HFFc6 (cell line): Measurements from ENCODE around the gene DRD4. TPM values are rescaled to one million over a fixed set of nuclear protein-coding genes. Genes with fewer than 3 reads are reported as not detected.
"Not testable (repeated sequence)": the region's sequence is repeated elsewhere in the genome, so short reads cannot be mapped to it uniquely, and the experiment has no call there.

Source experiments
- DNase-seq: peaks from one replicate; pipeline ENCODE4 v3.0.0-alpha.2; 2018
- H3K27ac Mint-ChIP-seq: 2 replicates; pipeline ENCODE4 v1.8.0; 2020; ENCODE audit warnings: mild to moderate bottlenecking, mixed read lengths
- H3K27me3 Mint-ChIP-seq: 2 replicates; pipeline ENCODE4 v1.8.0; 2021; ENCODE audit warnings: mild to moderate bottlenecking, moderate library complexity, mixed read lengths; ENCODE audit not compliant: insufficient read depth
- H3K36me3 Mint-ChIP-seq: 2 replicates; pipeline ENCODE4 v1.8.0; 2021; ENCODE audit warnings: low read depth, mixed read lengths
- H3K4me1 Mint-ChIP-seq: 2 replicates; pipeline ENCODE4 v1.8.0; 2020; ENCODE audit warnings: low read depth, mixed read lengths
- H3K4me3 Mint-ChIP-seq: 2 replicates; pipeline ENCODE4 v1.8.0; 2020; ENCODE audit warnings: mild to moderate bottlenecking, moderate library complexity, mixed read lengths
- H3K9me3 Mint-ChIP-seq: 2 replicates; pipeline ENCODE4 v1.8.0; 2020; ENCODE audit warnings: mild to moderate bottlenecking, mixed read lengths
- total RNA-seq, 6 experiments: library from RNA; stranded (reverse); fragmentation: NEBNext Ultra II Directional; extraction: Animal tissue kit (Norgen Biotek cat#: 25700); gene quantifications; 2 replicates in 1 of 6; 3 replicates in 5 of 6; pipeline ENCODE4 v1.2.3, GENCODE V29; 2021
- TF ChIP-seq, protein P1 (sequence below): fragments of 200-600 bp; sonication (generic); IDR thresholded peaks from 2 replicates; pipeline ENCODE4 v1.5.0; 2021; ENCODE audit warnings: antibody characterized with exemption, mild to moderate bottlenecking

DRD4 gene
- total RNA-seq, 6 experiments from 2014 or later = 0.14 to 0.61 (median 0.38) TPM

DNA sequence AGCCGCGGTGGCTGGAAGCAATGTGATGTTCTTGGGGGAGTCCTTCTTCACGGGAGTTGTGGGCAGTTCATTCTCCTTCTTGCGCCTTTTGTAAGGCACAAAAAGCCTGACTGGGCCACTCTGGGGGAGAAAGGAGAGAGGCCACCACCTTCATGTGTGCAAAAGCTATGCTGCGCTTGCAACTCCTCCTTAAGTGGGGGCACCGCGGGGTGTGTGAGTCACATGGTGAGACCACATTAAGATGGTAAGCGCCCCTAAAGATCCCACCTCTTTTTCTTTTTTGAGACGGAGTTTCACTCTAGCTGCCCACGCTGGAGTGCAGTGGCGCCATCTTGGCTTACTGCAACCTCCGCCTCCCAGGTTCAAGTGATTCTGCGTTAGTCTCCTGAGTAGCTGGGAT, 43.9 kb downstream of the DRD4 start:
- H3K27me3 Mint-ChIP-seq = no peaks in the 10 kb centered on the region; the same call in 1 of the 2 replicates
- peaks cover 27% of the 10 kb centered on the region for H3K36me3 Mint-ChIP-seq
- H3K4me1 Mint-ChIP-seq = no peaks in the 10 kb centered on the region
- TF ChIP-seq, protein P1, sequence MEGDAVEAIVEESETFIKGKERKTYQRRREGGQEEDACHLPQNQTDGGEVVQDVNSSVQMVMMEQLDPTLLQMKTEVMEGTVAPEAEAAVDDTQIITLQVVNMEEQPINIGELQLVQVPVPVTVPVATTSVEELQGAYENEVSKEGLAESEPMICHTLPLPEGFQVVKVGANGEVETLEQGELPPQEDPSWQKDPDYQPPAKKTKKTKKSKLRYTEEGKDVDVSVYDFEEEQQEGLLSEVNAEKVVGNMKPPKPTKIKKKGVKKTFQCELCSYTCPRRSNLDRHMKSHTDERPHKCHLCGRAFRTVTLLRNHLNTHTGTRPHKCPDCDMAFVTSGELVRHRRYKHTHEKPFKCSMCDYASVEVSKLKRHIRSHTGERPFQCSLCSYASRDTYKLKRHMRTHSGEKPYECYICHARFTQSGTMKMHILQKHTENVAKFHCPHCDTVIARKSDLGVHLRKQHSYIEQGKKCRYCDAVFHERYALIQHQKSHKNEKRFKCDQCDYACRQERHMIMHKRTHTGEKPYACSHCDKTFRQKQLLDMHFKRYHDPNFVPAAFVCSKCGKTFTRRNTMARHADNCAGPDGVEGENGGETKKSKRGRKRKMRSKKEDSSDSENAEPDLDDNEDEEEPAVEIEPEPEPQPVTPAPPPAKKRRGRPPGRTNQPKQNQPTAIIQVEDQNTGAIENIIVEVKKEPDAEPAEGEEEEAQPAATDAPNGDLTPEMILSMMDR = no peak
- DNase-seq = no peak
- H3K27ac Mint-ChIP-seq = no peak overlapping the region
- no peaks in the 10 kb centered on the region for H3K9me3 Mint-ChIP-seq
- H3K4me3 Mint-ChIP-seq = no peak overlapping the region

DNA sequence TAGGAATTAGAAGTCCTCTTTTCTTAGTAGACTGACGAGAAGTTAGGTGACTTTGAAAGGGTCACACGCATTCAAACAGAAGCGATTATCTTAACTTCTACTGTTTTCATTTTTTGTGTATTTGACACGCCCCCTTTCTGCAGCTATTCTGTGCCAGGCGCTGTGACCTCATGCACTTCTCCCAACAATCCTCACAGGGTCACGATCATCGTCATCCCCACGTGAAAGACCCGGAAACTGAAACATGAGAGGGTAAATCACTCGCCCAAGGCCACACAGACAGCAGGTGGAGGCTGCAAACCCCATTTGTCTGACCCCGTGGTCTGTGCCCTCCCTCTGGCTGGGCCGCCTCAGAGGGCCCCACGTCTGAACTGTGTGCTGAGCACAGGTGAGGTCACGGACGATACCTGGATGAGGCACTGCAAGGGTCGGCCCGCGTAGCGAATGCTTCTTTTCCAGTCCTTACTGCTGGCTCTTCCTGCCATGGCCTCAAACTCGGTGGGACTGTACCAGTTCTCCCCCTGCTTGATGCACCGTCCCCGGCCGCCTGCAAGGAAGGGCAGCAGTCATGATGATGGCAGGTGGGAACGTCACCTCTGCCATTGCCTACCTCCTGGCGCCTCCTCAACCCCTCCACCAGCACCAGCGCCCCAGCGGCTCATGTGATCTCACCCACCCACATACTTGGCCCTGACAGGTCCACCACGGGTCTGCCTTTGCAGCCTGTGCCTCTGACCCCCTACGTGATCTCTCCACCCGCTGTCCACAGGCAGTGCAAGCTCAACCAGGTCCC, 49.6 kb downstream of the DRD4 start:
- Mint-ChIP-seq H3K27ac (no peak overlapping the region), H3K4me1 (no peaks in the 10 kb centered on the region), H3K9me3 (no peaks in the 10 kb centered on the region), H3K27me3 (no peaks in the 10 kb centered on the region; the same call in 1 of the 2 replicates), H3K36me3 (peaks cover 41% of the 10 kb centered on the region), H3K4me3 (no peak overlapping the region)
- TF ChIP-seq, protein P1 = no peak
- DNase-seq = no peak

DNA sequence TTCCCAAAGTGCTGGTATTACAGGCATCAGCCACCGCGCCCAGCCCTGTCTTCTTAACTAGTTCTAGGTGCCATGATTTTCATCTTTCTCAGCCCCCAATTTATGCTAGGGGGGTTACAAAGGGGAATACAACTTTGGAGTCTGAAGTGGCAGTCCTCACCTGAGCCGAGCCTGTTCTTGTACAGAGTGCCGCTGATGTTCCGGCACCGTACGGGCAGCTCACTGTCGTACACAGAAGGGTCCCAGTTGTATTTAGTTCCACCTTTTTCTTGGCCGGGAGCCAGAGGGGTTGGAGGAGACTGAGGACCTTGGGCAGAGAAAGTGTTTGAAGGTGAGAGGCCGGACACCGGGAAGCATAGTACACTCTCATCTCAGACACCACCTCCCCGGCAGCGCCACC, 50.7 kb downstream of the DRD4 start:
- peaks cover 39% of the 10 kb centered on the region for H3K36me3 Mint-ChIP-seq
- no peak overlapping the region for H3K27ac Mint-ChIP-seq
- H3K4me3 Mint-ChIP-seq = no peak overlapping the region
- H3K9me3 Mint-ChIP-seq = no peaks in the 10 kb centered on the region
- peaks cover 8% of the 10 kb centered on the region for H3K4me1 Mint-ChIP-seq
- no peaks in the 10 kb centered on the region; the same call in 1 of the 2 replicates for H3K27me3 Mint-ChIP-seq
- TF ChIP-seq, protein P1 = no peak
- no peak for DNase-seq

DNA sequence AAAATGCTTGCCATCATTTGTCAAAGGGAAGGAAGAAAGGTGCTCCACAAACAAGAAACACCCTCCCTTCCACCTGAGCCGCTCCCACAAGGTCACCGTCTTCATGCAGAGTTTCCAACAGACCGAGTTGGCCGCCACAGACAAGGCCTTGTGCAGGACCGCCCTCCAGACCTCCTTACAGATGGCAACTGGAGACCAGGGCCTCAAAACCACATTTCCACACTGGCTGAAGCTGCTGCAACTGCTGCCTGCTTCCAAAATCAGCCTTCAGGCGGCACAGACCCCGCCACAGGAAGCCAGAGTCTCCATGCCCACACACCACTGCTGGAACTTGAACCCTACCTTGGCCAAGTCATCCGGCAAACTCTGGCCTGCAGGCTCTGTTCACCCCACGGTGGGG, 51.6 kb downstream of the DRD4 start:
- peaks cover 3% of the 10 kb centered on the region for H3K27me3 Mint-ChIP-seq
- no peaks in the 10 kb centered on the region for H3K9me3 Mint-ChIP-seq
- H3K36me3 Mint-ChIP-seq = peaks cover 35% of the 10 kb centered on the region
- no peak overlapping the region for H3K27ac Mint-ChIP-seq
- no peak for DNase-seq
- peaks cover 17% of the 10 kb centered on the region for H3K4me1 Mint-ChIP-seq
- TF ChIP-seq, protein P1 = no peak
- no peak overlapping the region for H3K4me3 Mint-ChIP-seq

DNA sequence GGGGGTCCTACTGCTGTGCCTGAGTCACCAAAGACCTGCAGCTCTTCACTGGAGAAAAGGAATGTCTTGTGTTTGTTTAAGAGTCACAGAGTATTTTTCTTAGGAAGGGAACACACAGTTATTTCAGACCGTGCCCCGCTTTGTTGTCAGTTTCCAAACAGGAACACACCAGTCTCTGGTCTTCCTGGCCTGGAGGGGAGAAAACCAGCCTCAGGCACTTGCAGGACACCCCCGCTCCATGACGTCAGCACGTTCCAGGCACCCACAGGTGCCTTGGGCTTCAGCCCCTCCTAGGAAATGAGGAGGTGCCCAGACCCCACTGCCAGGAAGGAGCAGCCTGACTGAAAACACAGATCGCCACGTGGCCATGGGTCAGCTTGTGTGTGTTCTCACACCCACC, 52.6 kb downstream of the DRD4 start:
- peaks cover 26% of the 10 kb centered on the region for H3K36me3 Mint-ChIP-seq
- H3K4me3 Mint-ChIP-seq = no peak overlapping the region
- TF ChIP-seq, protein P1 = no peak
- no peaks in the 10 kb centered on the region for H3K9me3 Mint-ChIP-seq
- H3K27me3 Mint-ChIP-seq = peaks cover 3% of the 10 kb centered on the region
- H3K4me1 Mint-ChIP-seq = peaks cover 19% of the 10 kb centered on the region
- no peak for DNase-seq
- no peak overlapping the region for H3K27ac Mint-ChIP-seq

DNA sequence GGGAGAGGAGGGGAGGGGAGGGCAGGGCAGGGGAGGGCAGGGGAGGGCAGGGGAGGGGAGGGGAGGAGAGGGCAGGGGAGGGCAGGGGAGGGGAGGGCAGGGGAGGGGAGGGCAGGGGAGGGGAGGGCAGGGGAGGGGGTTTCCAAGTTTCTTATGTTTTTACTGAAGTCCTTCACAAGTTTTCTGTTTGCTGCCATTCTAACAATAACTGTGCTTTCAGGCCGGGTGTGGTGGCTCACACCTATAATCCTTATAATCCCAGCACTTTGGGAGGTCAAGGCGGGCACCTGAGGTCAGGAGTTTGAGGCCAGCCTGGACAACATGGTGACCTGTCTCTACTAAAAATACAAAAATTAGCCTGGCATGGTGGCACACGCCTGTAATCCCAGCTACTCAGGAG, 53.2 kb downstream of the DRD4 start:
- H3K4me3 Mint-ChIP-seq, H3K27me3 Mint-ChIP-seq, H3K27ac Mint-ChIP-seq, H3K9me3 Mint-ChIP-seq, DNase-seq: not testable (repeated sequence)
- Mint-ChIP-seq H3K36me3 (peaks cover 26% of the 10 kb centered on the region), H3K4me1 (peaks cover 19% of the 10 kb centered on the region)
